Liver (tissue), 3 donors: ENCODE results near the gene LRRC23.

ENCODE experiments used
- CTCF ChIP-seq: fragments of 150-350 bp; IDR thresholded peaks from 2 replicates; pipeline ENCODE4 v1.5.1; 2017; ENCODE audit warnings: improper control_type of control experiment, low read depth, low read length; ENCODE audit not compliant: missing input control
- GABPA ChIP-seq, 2 donors: IDR thresholded peaks in 1 of 2; conservative IDR thresholded peaks in 1 of 2; 2 replicates each; pipeline ENCODE4 v1.6.1; 2016; ENCODE audit warnings: antibody characterized with exemption in 2 of 2, mild to moderate bottlenecking in 1 of 2, moderate library complexity in 1 of 2
- JUND ChIP-seq, 2 donors: IDR thresholded peaks; 2 replicates each; pipeline ENCODE4 v1.6.1; 2016; ENCODE audit warnings: antibody characterized with exemption in 2 of 2
- MAX ChIP-seq: IDR thresholded peaks from 2 replicates; pipeline ENCODE4 v1.6.1; 2016; ENCODE audit warnings: antibody characterized with exemption
- SP1 ChIP-seq: IDR thresholded peaks from 2 replicates; pipeline ENCODE4 v1.6.1; 2018; ENCODE audit warnings: antibody characterized with exemption, mild to moderate bottlenecking
- YY1 ChIP-seq: IDR thresholded peaks from 2 replicates; pipeline ENCODE4 v1.6.1; 2016; ENCODE audit warnings: antibody characterized with exemption, mild to moderate bottlenecking
- ZBTB33 ChIP-seq: IDR thresholded peaks from 2 replicates; pipeline ENCODE4 v1.6.1; 2016; ENCODE audit warnings: antibody characterized with exemption
- TF ChIP-seq, protein P1 (sequence below): IDR thresholded peaks from 2 replicates; pipeline ENCODE4 v1.6.1; 2016; ENCODE audit warnings: antibody characterized with exemption
- TF ChIP-seq, protein P2 (sequence below): IDR thresholded peaks from 2 replicates; pipeline ENCODE4 v1.6.1; 2016; ENCODE audit warnings: antibody characterized with exemption, mild to moderate bottlenecking
- donor health status: healthy.
- donor health status: healthy.

GRCh38 chr12:6871052-6871957 lies 33.3 kb upstream of the LRRC23 start:
- TF ChIP-seq, protein P1, sequence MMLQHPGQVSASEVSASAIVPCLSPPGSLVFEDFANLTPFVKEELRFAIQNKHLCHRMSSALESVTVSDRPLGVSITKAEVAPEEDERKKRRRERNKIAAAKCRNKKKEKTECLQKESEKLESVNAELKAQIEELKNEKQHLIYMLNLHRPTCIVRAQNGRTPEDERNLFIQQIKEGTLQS: no peak
- TF ChIP-seq CTCF (no peak), ZBTB33 (no peak), MAX (no peak), SP1 (no peak), GABPA (IDR thresholded peaks at IDR 0.05 in 1 of 2, conservative IDR thresholded peaks at IDR 0.05 in 1 of 2) (no peak), YY1 (no peak), JUND (IDR thresholded peaks at IDR 0.05) (no peak)
- TF ChIP-seq, protein P2, sequence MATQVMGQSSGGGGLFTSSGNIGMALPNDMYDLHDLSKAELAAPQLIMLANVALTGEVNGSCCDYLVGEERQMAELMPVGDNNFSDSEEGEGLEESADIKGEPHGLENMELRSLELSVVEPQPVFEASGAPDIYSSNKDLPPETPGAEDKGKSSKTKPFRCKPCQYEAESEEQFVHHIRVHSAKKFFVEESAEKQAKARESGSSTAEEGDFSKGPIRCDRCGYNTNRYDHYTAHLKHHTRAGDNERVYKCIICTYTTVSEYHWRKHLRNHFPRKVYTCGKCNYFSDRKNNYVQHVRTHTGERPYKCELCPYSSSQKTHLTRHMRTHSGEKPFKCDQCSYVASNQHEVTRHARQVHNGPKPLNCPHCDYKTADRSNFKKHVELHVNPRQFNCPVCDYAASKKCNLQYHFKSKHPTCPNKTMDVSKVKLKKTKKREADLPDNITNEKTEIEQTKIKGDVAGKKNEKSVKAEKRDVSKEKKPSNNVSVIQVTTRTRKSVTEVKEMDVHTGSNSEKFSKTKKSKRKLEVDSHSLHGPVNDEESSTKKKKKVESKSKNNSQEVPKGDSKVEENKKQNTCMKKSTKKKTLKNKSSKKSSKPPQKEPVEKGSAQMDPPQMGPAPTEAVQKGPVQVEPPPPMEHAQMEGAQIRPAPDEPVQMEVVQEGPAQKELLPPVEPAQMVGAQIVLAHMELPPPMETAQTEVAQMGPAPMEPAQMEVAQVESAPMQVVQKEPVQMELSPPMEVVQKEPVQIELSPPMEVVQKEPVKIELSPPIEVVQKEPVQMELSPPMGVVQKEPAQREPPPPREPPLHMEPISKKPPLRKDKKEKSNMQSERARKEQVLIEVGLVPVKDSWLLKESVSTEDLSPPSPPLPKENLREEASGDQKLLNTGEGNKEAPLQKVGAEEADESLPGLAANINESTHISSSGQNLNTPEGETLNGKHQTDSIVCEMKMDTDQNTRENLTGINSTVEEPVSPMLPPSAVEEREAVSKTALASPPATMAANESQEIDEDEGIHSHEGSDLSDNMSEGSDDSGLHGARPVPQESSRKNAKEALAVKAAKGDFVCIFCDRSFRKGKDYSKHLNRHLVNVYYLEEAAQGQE: no peak
